Heart left ventricle (tissue), 16 donors: ENCODE measurements around the gene ERFL. TPM values are rescaled to one million over a fixed set of nuclear protein-coding genes. Genes with fewer than 3 reads are reported as not detected.
"Not testable (repeated sequence)": the region's sequence is repeated elsewhere in the genome, so short reads cannot be mapped to it uniquely, and the experiment has no call there.

Source experiments
- ATAC-seq, 4 donors: fragments of 200-7000 bp; cut with Tn5 transposase; one replicate each; pipeline ENCODE4 v1.9.1; 2020 to 2022; ENCODE audit warnings: moderate library complexity in 4 of 4, mild to moderate bottlenecking in 3 of 4, moderate number of reproducible peaks in 1 of 4
- DNase-seq, 5 donors: peaks; one replicate each; pipeline ENCODE4 v3.0.0-alpha.2; 2020
- H3K27ac ChIP-seq, 12 donors: fragments of 200-600 bp; sonication (generic) in 4 of 12; one replicate each; pipeline versions ENCODE4 v1.5.0 to v1.8.0; 2016 to 2022; ENCODE audit warnings: mild to moderate bottlenecking in 2 of 12
- H3K27me3 ChIP-seq, 9 donors: fragments of 200-600 bp; sonication (generic) in 2 of 9; one replicate each; pipeline versions ENCODE4 v1.5.1 to v1.8.0; 2016 to 2022; ENCODE audit warnings: mild to moderate bottlenecking in 3 of 9
- H3K36me3 ChIP-seq, 9 donors: fragments of 200-600 bp; sonication (generic) in 2 of 9; one replicate each; pipeline versions ENCODE4 v1.5.0 to v1.8.0; 2018 to 2022; ENCODE audit warnings: mild to moderate bottlenecking in 2 of 9
- H3K4me1 ChIP-seq, 12 donors: fragments of 200-600 bp; sonication (generic) in 4 of 12; one replicate each; pipeline versions ENCODE4 v1.5.0 to v1.8.0; 2016 to 2022; ENCODE audit warnings: mild to moderate bottlenecking in 3 of 12
- H3K4me3 ChIP-seq, 12 donors: fragments of 200-600 bp; sonication (generic) in 4 of 12; one replicate each; pipeline versions ENCODE4 v1.5.0 to v1.8.0; 2017 to 2022; ENCODE audit warnings: mild to moderate bottlenecking in 9 of 12, moderate library complexity in 4 of 12
- H3K9me3 ChIP-seq, 12 donors: fragments of 200-600 bp; sonication (generic) in 4 of 12; one replicate each; pipeline versions ENCODE4 v1.5.0 to v1.8.0; 2016 to 2022; ENCODE audit warnings: mild to moderate bottlenecking in 1 of 12
- POLR2A ChIP-seq, 2 donors: fragments of 450-650 bp; IDR thresholded peaks; one replicate each; pipeline ENCODE4 v1.6.1; 2017; ENCODE audit warnings: antibody characterized with exemption in 2 of 2, mild to moderate bottlenecking in 2 of 2, moderate library complexity in 2 of 2
- WGBS, 4 donors: extraction: QIAGEN DNeasy Blood & Tissue Kit in 2 of 4; methylation state at CpG; one replicate each; pipeline versions ENCODE4 v1.1.5 to v1.1.7; 2013 to 2018; 5-methylcytosine and 5-hydroxymethylcytosine counted together
- intact Hi-C, 10 donors: fragments of 100-400 bp; cut with DNase I; formaldehyde crosslinking; loops; one replicate each; pipeline versions ENCODE4 v1.11.1 to v1.14.2; 2022
- polyA plus RNA-seq, 2 donors: library from polyadenylated mRNA; stranded (reverse); fragments of 200-250 nt; gene quantifications; one replicate each; pipeline ENCODE4 v1.2.3, GENCODE V29; 2013
- total RNA-seq, 9 donors: library from RNA; depleted of rRNA in 2 of 9; stranded (reverse); fragments of >200 nt in 2 of 9; fragmentation: NEBNext Ultra II Directional in 3 of 9; extraction: Animal tissue kit (Norgen Biotek cat#: 25700) in 3 of 9; gene quantifications; one replicate each; pipeline versions ENCODE4 v1.1.0 to v1.2.4, GENCODE V29; 2016 to 2023
- TF ChIP-seq, protein P1 (sequence below), 12 donors: fragments of 200-600 bp; sonication (generic) in 4 of 12; IDR thresholded peaks; one replicate each; pipeline versions ENCODE4 v1.5.0 to v1.8.0; 2018 to 2022; ENCODE audit warnings: antibody characterized with exemption in 12 of 12, mild to moderate bottlenecking in 5 of 12
- donor health status: ischemic (EF 13 %, LVEDD 7.1; RV severe dilation, severe dysfunction).
- donor health status: healthy with polysubstance abuse.
- donor health status: DM: no; HTN: yes; CAD: no.
- donor health status: DM: no; HTN: no; CAD: no.
- donor health status: ischemic (EF 25% LVEDD 6.9; RV normal size, moderate dysfunction).
- donor health status: ischemic (EF 25% LVEDD 5.7; RV mildly dilated, moderate dysfunction).
- donor health status: healthy.
- donor health status: DM: yes; HTN: yes; CAD: no.
- donor health status: ischemic (EF 35%, LVEDD 5.7; RV mildly dilated, moderate dysfunction).
- donor health status: nonischemic (EF 11% LVEDD 7.7; RV severe dilation, severe dysfunction).
- donor health status: DM: yes; HTN: yes; CAD: no.
- donor health status: PGD.
- donor health status: ischemic (EF 29% LVEDD 5.4; RV normal size, mild dysfunction).
- donor health status: nonischemic (EF 23%, LVEDD 6.1; RV moderate dilation, normal function).

The ERFL gene
- total and polyA plus RNA-seq, 11 donors, result 0.13 TPM; not detected in 10

- no peak overlapping the region for H3K4me3 ChIP-seq
- H3K4me1 ChIP-seq, result peaks cover 0 to 17% (median 3%) of the 10 kb centered on the region in 12 donors
- H3K27me3 ChIP-seq, result peaks cover 8 to 33% (median 19%) of the 10 kb centered on the region in 9 donors
- H3K9me3 ChIP-seq, result no peaks in the 10 kb centered on the region
- intact Hi-C loops, result loop anchor here in 1 of 10 donors (5.0 kb wide), 1 partner anchor 49 kb away; no protein-coding TSS in a partner anchor
- DNase-seq, result no peak
- TF ChIP-seq, protein P1, sequence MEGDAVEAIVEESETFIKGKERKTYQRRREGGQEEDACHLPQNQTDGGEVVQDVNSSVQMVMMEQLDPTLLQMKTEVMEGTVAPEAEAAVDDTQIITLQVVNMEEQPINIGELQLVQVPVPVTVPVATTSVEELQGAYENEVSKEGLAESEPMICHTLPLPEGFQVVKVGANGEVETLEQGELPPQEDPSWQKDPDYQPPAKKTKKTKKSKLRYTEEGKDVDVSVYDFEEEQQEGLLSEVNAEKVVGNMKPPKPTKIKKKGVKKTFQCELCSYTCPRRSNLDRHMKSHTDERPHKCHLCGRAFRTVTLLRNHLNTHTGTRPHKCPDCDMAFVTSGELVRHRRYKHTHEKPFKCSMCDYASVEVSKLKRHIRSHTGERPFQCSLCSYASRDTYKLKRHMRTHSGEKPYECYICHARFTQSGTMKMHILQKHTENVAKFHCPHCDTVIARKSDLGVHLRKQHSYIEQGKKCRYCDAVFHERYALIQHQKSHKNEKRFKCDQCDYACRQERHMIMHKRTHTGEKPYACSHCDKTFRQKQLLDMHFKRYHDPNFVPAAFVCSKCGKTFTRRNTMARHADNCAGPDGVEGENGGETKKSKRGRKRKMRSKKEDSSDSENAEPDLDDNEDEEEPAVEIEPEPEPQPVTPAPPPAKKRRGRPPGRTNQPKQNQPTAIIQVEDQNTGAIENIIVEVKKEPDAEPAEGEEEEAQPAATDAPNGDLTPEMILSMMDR (IDR thresholded peaks at IDR 0.05), result no peak
- TF ChIP-seq POLR2A (IDR thresholded peaks at IDR 0.05), result no peak
- 89 to 95% (median 93%) methylated on average over 9 of the region's 9 CpGs for WGBS, 4 donors
- ATAC-seq, result no peak
- H3K27ac ChIP-seq, result no peak overlapping the region
- no peaks in the 10 kb centered on the region for H3K36me3 ChIP-seq
Measured at GRCh38 chr19:41941410-41942202, 13.4 kb upstream of the ERFL start.

GRCh38 chr19:41940731-41941409, 12.6 kb upstream of the ERFL start:
- WGBS, 4 donors, result 8 to 10% (median 9%) methylated on average over 49 to 53 of the region's 53 CpGs
- ATAC-seq (no peak), DNase-seq (no peak)
- Histone ChIP-seq H3K27me3 (peaks cover 8 to 40% (median 20%) of the 10 kb centered on the region in 9 donors), H3K4me3 (peak overlapping the region; percentile 22 to 60 (median 53)), H3K36me3 (no peaks in the 10 kb centered on the region), H3K9me3 (no peaks in the 10 kb centered on the region), H3K27ac (peak overlapping the region in 1 of 12 donors; percentile 2), H3K4me1 (peaks cover 0 to 17% (median 3%) of the 10 kb centered on the region in 12 donors)
- intact Hi-C loops, result loop anchor here in 1 of 10 donors (5.0 kb wide), 1 partner anchor 49 kb away; no protein-coding TSS in a partner anchor
- TF ChIP-seq, protein P1 (IDR thresholded peaks at IDR 0.05), result no peak
- TF ChIP-seq POLR2A (IDR thresholded peaks at IDR 0.05), result no peak

- Histone ChIP-seq H3K9me3 (no peaks in the 10 kb centered on the region), H3K36me3 (no peaks in the 10 kb centered on the region), H3K27ac (peak overlapping the region in 1 of 12 donors; percentile 2), H3K4me1 (peaks cover 0 to 17% (median 3%) of the 10 kb centered on the region in 12 donors), H3K4me3 (peak overlapping the region; percentile 22 to 60 (median 53)), H3K27me3 (peaks cover 8 to 48% (median 28%) of the 10 kb centered on the region in 9 donors)
- 1 to 2% (median 1%) methylated on average over 43 to 83 of the region's 83 CpGs for WGBS, 4 donors
- peak in 1 of 5 donors; percentile 54 for DNase-seq
- intact Hi-C loops, result loop anchor here in 2 of 10 donors (5.0 kb wide), 2 partner anchors 48 to 68 kb away; no protein-coding TSS in a partner anchor
- TF ChIP-seq, protein P1 (IDR thresholded peaks at IDR 0.05), result no peak
- TF ChIP-seq POLR2A (IDR thresholded peaks at IDR 0.05), result no peak
- peak in 1 of 4 donors; percentile 43 for ATAC-seq
Measured at GRCh38 chr19:41939861-41940730, 11.8 kb upstream of the ERFL start.

GRCh38 chr19:41939209-41939608, 11.0 kb upstream of the ERFL start:
- not testable (repeated sequence) for H3K36me3 ChIP-seq, DNase-seq, H3K27ac ChIP-seq, H3K4me3 ChIP-seq, H3K9me3 ChIP-seq, ATAC-seq
- intact Hi-C loops, result loop anchor here in 2 of 10 donors (5.0 kb wide), 1 partner anchor 67 kb away; no protein-coding TSS in a partner anchor
- peaks cover 8 to 56% (median 30%) of the 10 kb centered on the region in 9 donors for H3K27me3 ChIP-seq
- H3K4me1 ChIP-seq, result peaks cover 0 to 17% (median 3%) of the 10 kb centered on the region in 12 donors
